ENCODE measurements around the gene B3GAT1. TPM values are rescaled to one million over a fixed set of nuclear protein-coding genes. Genes with fewer than 3 reads are reported as not detected.

Gene B3GAT1
- total RNA-seq, 1 experiment from 2014 or later = 34.3 TPM

GRCh38 chr11:134432776-134433175, 20.7 kb upstream of the B3GAT1 start:
- DNase-seq = no peak
- peaks cover 2% of the 10 kb centered on the region for H3K27me3 Mint-ChIP-seq (ENCODE audit: low read depth)
- H3K36me3 Mint-ChIP-seq (ENCODE audit: insufficient read depth in 1 of 3, low read depth in 3 of 3) = peaks cover 0 to 7% (median 7%) of the 10 kb centered on the region in 3 experiments; a peak in 4 of 7 replicates
- peaks cover 3 to 5% of the 10 kb centered on the region in 2 experiments; a peak in 4 of 5 replicates for H3K9me3 Mint-ChIP-seq
- H2AFZ ChIP-seq (ENCODE audit: low read length) = no peak overlapping the region
- peaks cover 2 to 11% of the 10 kb centered on the region in 2 experiments; a peak in 2 of 4 replicates for H3K4me1 Mint-ChIP-seq
- no peak overlapping the region for H3K4ac ChIP-seq (ENCODE audit: low read depth, low read length)
- no peak overlapping the region for H2BK15ac ChIP-seq (ENCODE audit: low read depth, low read length)
- H2BK5ac ChIP-seq (ENCODE audit: insufficient read length, low read length) = no peak overlapping the region
- no CpG with 5 or more reads among the region's 2 CpGs for WGBS (ENCODE audit: extremely low coverage, insufficient read length, low lambda C conversion rate)
- H2BK120ac ChIP-seq (ENCODE audit: low read depth, low read length, poor library complexity, severe bottlenecking) = no peak overlapping the region
- H3K56ac ChIP-seq (ENCODE audit: insufficient read length, low read depth, low read length) = no peak overlapping the region
- H3K27me3 ChIP-seq (ENCODE audit: insufficient read depth, low read length) = no peaks in the 10 kb centered on the region
- H3K27ac ChIP-seq (ENCODE audit: insufficient read length, low read depth, low read length) = no peak overlapping the region
- H4K20me1 ChIP-seq (ENCODE audit: control insufficient read depth, insufficient read depth, insufficient read length) = no peaks in the 10 kb centered on the region
- H3K4me2 ChIP-seq (ENCODE audit: insufficient read depth, insufficient read length, low read length) = no peak overlapping the region
- H3K18ac ChIP-seq (ENCODE audit: insufficient read length, low read depth, low read length) = no peak overlapping the region
- H3K23me2 ChIP-seq (ENCODE audit: insufficient read length, low read depth, low read length, poor library complexity, severe bottlenecking) = no peaks in the 10 kb centered on the region
- no peak overlapping the region for H2BK20ac ChIP-seq (ENCODE audit: low read depth, low read length, poor library complexity, severe bottlenecking)
- no peak overlapping the region for H2AK5ac ChIP-seq (ENCODE audit: insufficient read length, low read length)
- H3K9ac ChIP-seq (ENCODE audit: extremely low read depth, insufficient read length, low read length) = no peak overlapping the region
- no peak overlapping the region for H3K23ac ChIP-seq (ENCODE audit: insufficient read length, low read depth, low read length)
- no peak overlapping the region for H4K5ac ChIP-seq (ENCODE audit: insufficient read length, low read depth, low read length)
- no peaks in the 10 kb centered on the region for H3K79me2 ChIP-seq (ENCODE audit: insufficient read depth, low read length)
- H3K14ac ChIP-seq (ENCODE audit: insufficient read depth, low read length) = no peak overlapping the region
- H3K4me3 Mint-ChIP-seq = no peak overlapping the region
- no peaks in the 10 kb centered on the region for H3K4me1 ChIP-seq (ENCODE audit: insufficient read depth, low read length)
- H2BK12ac ChIP-seq (ENCODE audit: insufficient read length, low read depth, low read length) = no peak overlapping the region
- TF ChIP-seq CTCF (conservative IDR thresholded peaks at IDR 0.05) = no peak
- no peak overlapping the region for H4K91ac ChIP-seq (ENCODE audit: insufficient read length, low read depth, low read length)
- H3K79me1 ChIP-seq (ENCODE audit: insufficient read depth, low read depth, low read length, poor library complexity, severe bottlenecking) = no peaks in the 10 kb centered on the region
- H3K9me3 ChIP-seq (ENCODE audit: control insufficient read depth, low read depth, low read length) = no peaks in the 10 kb centered on the region
- no peak overlapping the region for H3K27ac Mint-ChIP-seq
- no peak overlapping the region for H3T11ph ChIP-seq (ENCODE audit: low read length)
- no peak overlapping the region for H4K8ac ChIP-seq (replicated peaks; ENCODE audit: insufficient read length, low read depth, low read length)
